Mesodermal cell (in vitro differentiated cells): Measurements from ENCODE around the gene KCNK1.
A peak's percentile ranks its signal among the peaks of the same experiment; 100 is the strongest.

Experiments
- H3K27ac ChIP-seq: 2 replicates; pipeline ENCODE4 v1.7.0; 2013; ENCODE audit warnings: mild to moderate bottlenecking, low read depth, low read length, moderate library complexity; ENCODE audit not compliant: severe bottlenecking
- H3K36me3 ChIP-seq: 2 replicates; pipeline ENCODE4 v1.7.1; 2013; ENCODE audit warnings: mild to moderate bottlenecking, low read length, moderate library complexity; ENCODE audit not compliant: control insufficient read depth, insufficient read depth
- H3K4me1 ChIP-seq: one replicate; pipeline ENCODE4 v1.7.1; 2013; ENCODE audit warnings: mild to moderate bottlenecking, low read length; ENCODE audit not compliant: insufficient read depth, control insufficient read depth, poor library complexity, severe bottlenecking
- H3K4me3 ChIP-seq: 2 replicates; pipeline ENCODE4 v1.7.0; 2013; ENCODE audit warnings: low read length, control low read depth, mild to moderate bottlenecking; ENCODE audit not compliant: insufficient read depth, poor library complexity, severe bottlenecking; ENCODE audit errors: extremely low read depth
- H3K9me3 ChIP-seq: 2 replicates; pipeline ENCODE4 v1.7.1; 2013; ENCODE audit warnings: mild to moderate bottlenecking, low read length, moderate library complexity; ENCODE audit not compliant: control insufficient read depth
- WGBS, 2 experiments: methylation state at CpG; one replicate each; pipeline ENCODE4 v1.1.5; 2013; ENCODE audit warnings: missing lambda C conversion rate in 2 of 2; ENCODE audit not compliant: insufficient coverage in 2 of 2; 5-methylcytosine and 5-hydroxymethylcytosine counted together

Gene KCNK1

GRCh38 chr1:233704898-233705723 is 91.2 kb downstream of the KCNK1 start:
- Histone ChIP-seq H3K27ac (no peak overlapping the region), H3K4me1 (peaks cover 17% of the 10 kb centered on the region), H3K4me3 (no peak overlapping the region), H3K9me3 (no peaks in the 10 kb centered on the region), H3K36me3 (no peaks in the 10 kb centered on the region)
- WGBS, 2 experiments = 100% methylated on average over 2 of the region's 3 CpGs; no CpG with 5 or more reads in 1 of the 2 experiments

- H3K4me3 ChIP-seq = no peak overlapping the region
- peaks cover 17% of the 10 kb centered on the region for H3K4me1 ChIP-seq
- H3K36me3 ChIP-seq = no peaks in the 10 kb centered on the region
- peak overlapping the region; percentile 56 for H3K27ac ChIP-seq
- no peaks in the 10 kb centered on the region for H3K9me3 ChIP-seq
- no CpG with 5 or more reads among the region's 4 CpGs for WGBS, 2 experiments
These were observed 93.4 kb downstream of the KCNK1 start for GRCh38 chr1:233707153-233707879.

- H3K4me3 ChIP-seq = no peak overlapping the region
- no peaks in the 10 kb centered on the region for H3K36me3 ChIP-seq
- peak overlapping the region; percentile 56 for H3K27ac ChIP-seq
- H3K9me3 ChIP-seq = no peaks in the 10 kb centered on the region
- peaks cover 17% of the 10 kb centered on the region for H3K4me1 ChIP-seq
- WGBS, 2 experiments = 72 to 92% methylated on average over 5 to 6 of the region's 6 CpGs
These were observed 94.2 kb downstream of the KCNK1 start for GRCh38 chr1:233707880-233708815.

- no peak overlapping the region for H3K4me3 ChIP-seq
- no peak overlapping the region for H3K27ac ChIP-seq
- 83% methylated on average over 1 of the region's 2 CpGs; no CpG with 5 or more reads in 1 of the 2 experiments for WGBS, 2 experiments
- H3K36me3 ChIP-seq = no peaks in the 10 kb centered on the region
- peaks cover 13% of the 10 kb centered on the region for H3K4me1 ChIP-seq
- no peaks in the 10 kb centered on the region for H3K9me3 ChIP-seq
These were observed 96.1 kb downstream of the KCNK1 start for GRCh38 chr1:233710031-233710430.

GRCh38 chr1:233710507-233710906 is 96.6 kb downstream of the KCNK1 start:
- Histone ChIP-seq H3K9me3 (no peaks in the 10 kb centered on the region), H3K27ac (no peak overlapping the region), H3K4me1 (peaks cover 13% of the 10 kb centered on the region), H3K4me3 (no peak overlapping the region), H3K36me3 (no peaks in the 10 kb centered on the region)
- WGBS, 2 experiments = 67 to 88% methylated on average over 1 of the region's 1 CpG

- H3K36me3 ChIP-seq = no peaks in the 10 kb centered on the region
- H3K27ac ChIP-seq = no peak overlapping the region
- H3K9me3 ChIP-seq = no peaks in the 10 kb centered on the region
- H3K4me1 ChIP-seq = no peaks in the 10 kb centered on the region
- WGBS, 2 experiments = 82 to 86% methylated on average over 1 to 3 of the region's 4 CpGs
- no peak overlapping the region for H3K4me3 ChIP-seq
These were observed 100.8 kb downstream of the KCNK1 start for GRCh38 chr1:233714631-233715217.

GRCh38 chr1:233718057-233718456 is 104.2 kb downstream of the KCNK1 start:
- Histone ChIP-seq H3K9me3 (no peaks in the 10 kb centered on the region), H3K36me3 (no peaks in the 10 kb centered on the region), H3K4me1 (no peaks in the 10 kb centered on the region), H3K4me3 (no peak overlapping the region), H3K27ac (no peak overlapping the region)
- WGBS, 2 experiments = 93 to 100% methylated on average over 2 to 3 of the region's 3 CpGs

- H3K27ac ChIP-seq = no peak overlapping the region
These were observed 105.9 kb downstream of the KCNK1 start for GRCh38 chr1:233719655-233720341.

GRCh38 chr1:233721004-233721595 is 107.2 kb downstream of the KCNK1 start:
- H3K27ac ChIP-seq = no peak overlapping the region
- no peaks in the 10 kb centered on the region for H3K9me3 ChIP-seq
- no peaks in the 10 kb centered on the region for H3K36me3 ChIP-seq
- H3K4me3 ChIP-seq = no peak overlapping the region
- H3K4me1 ChIP-seq = no peaks in the 10 kb centered on the region
- 48 to 58% methylated on average over 2 to 3 of the region's 4 CpGs for WGBS, 2 experiments

More at GRCh38 chr1:233719655-233720341, 105.9 kb downstream of the KCNK1 start:
- no peaks in the 10 kb centered on the region for H3K4me1 ChIP-seq
- no peak overlapping the region for H3K4me3 ChIP-seq
- no peaks in the 10 kb centered on the region for H3K36me3 ChIP-seq
- 87 to 100% methylated on average over 1 to 4 of the region's 4 CpGs for WGBS, 2 experiments
- H3K9me3 ChIP-seq = no peaks in the 10 kb centered on the region
